ENCODE data around the gene CD36.

- TF ChIP-seq POLR2A (IDR thresholded peaks at IDR 0.05; ENCODE audit: borderline replicate concordance, extremely low read depth, insufficient read depth, insufficient read length) (no peak), EZH2 (IDR thresholded peaks at IDR 0.05) (no peak), CTCF (IDR thresholded peaks at IDR 0.05 in 2 of 3, conservative IDR thresholded peaks at IDR 0.05 in 1 of 3; ENCODE audit: borderline replicate concordance in 1 of 3, insufficient read depth in 1 of 3, low read depth in 2 of 3, low read length in 2 of 3) (no peak), TCF7L2 (IDR thresholded peaks at IDR 0.05; ENCODE audit: borderline replicate concordance, extremely low read depth, insufficient read depth, insufficient read length) (peak; percentile 95), ZFX (IDR thresholded peaks at IDR 0.05) (no peak), POLR2AphosphoS5 (IDR thresholded peaks at IDR 0.05; ENCODE audit: low read depth, low read length) (peak; percentile 72), EZH2phosphoT487 (IDR thresholded peaks at IDR 0.05; ENCODE audit: borderline replicate concordance) (no peak), REST (IDR thresholded peaks at IDR 0.05; ENCODE audit: low read depth) (no peak), RAD21 (IDR thresholded peaks at IDR 0.05; ENCODE audit: low read depth) (peak; percentile 40; the same call in 1 of the 2 replicates), MAX (IDR thresholded peaks at IDR 0.05) (peak; percentile 86), SIN3A (IDR thresholded peaks at IDR 0.05; ENCODE audit: low read depth) (peak; percentile 97), ZBTB33 (IDR thresholded peaks at IDR 0.05; ENCODE audit: extremely low read depth, insufficient replicate concordance, low read length) (peak; percentile 64), EGR1 (IDR thresholded peaks at IDR 0.05; ENCODE audit: low read depth) (no peak)
These were observed 84.3 kb downstream of the CD36 start for GRCh38 chr7:80722616-80723195.
